Stimulated activated naive CD4-positive, alpha-beta T cell treated with Interleukin-2 at 50 U/mL for 16 hours (primary cell): ENCODE results near the gene ASTN2.

Source experiments
- DNase-seq: peaks from one replicate; lab custom pipeline; 2025; lab: John Stamatoyannopoulos, UW

The ASTN2 gene

DNA sequence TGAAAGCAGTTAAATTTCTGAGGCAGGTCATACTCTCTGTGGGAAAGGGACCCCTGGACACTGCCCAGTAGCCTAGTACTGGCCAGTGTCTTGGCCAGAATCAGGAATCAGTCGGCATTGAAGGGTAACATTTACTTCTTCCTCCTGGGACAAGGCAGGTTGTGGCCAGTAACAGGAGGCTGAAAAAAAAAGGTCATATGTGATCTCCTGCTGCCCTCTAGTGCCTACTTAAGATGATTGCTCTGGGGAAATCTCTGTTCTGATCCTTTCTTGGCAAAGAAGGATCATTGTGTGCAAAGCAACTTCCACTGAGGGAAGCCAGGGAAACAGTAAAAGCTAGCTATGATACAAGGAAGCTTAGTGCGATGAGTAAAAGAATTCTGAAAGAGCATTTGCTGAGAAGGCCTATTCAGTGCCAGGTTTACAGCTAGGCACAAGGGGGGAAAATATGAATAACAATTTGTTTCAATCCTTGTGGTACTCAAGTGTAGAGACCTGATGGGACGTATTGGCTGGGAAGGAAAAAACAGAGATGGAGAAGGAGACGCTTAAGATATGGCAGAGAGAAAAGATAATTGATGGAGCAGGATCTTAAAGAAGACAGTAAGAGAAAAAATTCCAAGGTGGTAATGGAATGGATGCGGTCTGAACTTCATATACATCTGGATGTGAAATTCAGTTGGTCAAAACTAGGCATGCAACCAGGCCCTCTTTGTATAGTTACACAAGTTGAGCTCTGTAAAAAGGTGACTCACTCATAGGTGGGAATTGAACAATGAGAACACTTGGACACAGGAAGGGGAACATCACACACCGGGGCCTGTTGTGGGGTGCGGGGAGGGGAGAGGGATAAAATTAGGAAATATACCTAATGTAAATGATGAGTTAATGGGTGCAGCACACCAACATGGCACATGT, 753.6 kb downstream of the ASTN2 start:
- DNase-seq = no peak

DNA sequence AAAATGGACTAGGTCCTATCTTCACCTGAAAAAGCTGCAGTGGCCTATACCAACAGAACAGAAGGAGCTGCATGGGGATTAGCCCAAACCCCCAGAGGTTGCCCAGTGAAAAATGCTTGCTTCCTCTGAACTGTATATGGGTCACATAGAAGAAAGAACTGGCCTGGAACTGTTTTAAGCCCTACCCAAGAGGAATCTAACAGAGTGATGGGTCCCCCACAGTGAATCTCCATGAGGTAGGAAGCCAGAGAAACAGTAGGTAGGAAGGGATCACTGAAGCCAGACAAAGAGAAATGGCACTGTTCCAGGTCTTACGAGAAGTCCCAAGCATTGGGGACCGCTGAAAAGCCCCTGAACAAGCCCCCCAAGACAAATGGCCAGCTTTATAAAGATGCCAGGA, 756.6 kb downstream of the ASTN2 start:
- no peak for DNase-seq

DNA sequence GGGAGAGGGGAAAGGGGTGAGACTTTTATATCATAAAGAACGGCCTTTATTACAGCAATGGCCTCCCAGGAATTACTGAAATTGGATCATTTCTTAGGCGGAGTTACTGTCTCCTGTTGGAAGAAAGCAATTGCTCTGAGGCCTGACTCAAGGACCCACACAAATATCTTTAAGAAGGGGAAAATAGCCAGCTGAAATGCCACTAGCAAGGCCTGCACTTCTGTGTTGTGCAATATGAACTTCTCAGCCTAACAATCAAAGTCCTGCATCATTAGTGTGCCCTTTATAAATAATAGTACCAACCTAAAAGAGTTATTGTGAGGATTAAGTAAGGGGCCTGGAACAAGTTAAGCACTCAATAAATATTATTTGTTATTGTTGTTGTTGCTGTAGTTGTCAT, 757.9 kb downstream of the ASTN2 start:
- DNase-seq = no peak

DNA sequence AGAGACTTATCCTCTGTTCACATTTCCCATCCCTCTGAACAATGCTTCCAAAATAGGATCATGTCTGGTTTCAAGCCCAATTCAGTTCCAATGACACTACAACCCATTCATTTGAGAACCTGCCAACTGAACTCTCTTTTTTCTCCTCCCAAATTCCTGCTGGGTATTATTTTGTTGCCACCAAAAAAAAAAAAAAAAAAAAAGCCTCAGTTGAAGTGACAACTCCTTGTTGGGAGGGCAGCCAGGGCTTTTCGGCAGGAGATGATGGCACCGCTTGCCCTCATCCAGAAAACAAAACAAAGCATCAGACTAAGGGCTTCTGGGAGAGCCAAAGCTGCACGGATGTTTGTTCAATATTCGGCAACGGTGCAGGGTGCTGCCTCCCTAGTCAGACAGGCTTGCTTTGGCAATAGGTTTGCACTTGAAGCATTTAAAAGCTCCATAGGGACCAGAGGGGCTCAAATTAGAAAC, 758.3 kb downstream of the ASTN2 start:
- no peak for DNase-seq

DNA sequence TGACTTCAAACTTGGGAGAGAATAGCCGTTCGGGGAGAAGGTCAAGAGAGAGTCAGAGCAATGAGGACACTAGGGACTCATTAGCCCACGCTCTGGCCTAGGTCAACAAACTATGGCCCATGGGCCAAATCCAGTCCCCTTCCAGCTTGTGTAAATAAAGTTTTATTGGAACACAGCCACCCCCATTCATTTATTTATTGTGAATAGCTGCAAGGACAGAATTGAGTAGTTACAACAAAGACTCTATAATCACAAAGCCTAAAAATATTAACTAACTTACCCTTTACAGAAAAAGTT, 760.9 kb downstream of the ASTN2 start:
- DNase-seq = no peak

DNA sequence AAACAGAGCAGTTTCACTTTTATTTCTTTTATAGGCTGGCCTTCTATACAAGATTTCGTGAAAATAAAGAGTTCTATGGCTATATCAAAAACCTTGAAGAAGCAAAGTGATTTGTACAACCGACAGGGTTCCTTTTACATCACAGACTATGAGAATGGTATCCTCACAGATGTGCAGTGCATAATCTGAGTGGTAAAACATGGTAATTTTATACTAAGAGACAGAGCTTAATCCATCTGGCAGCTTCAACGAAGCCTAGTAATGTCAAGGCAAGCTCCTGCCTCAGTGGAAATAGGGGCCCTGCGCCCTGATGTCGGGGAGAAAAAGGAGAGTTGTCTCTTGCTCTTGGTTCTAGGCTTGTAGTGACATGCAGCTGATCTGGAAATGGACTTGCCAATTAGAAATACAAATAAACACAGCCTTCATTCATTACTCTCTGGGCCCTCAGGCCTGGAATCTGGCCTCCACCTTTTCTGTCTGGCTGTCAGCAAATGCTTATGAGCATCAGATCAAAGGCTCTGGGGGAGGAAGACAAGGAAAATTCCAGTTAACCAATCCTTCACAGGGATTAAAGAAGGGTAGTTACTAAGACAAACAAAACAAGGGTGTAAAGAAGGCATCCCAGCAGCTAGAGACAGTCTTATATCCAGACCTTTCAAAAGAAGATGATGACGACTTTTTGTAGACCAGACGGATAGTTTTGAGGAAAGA, 761.4 kb downstream of the ASTN2 start:
- no peak for DNase-seq

DNA sequence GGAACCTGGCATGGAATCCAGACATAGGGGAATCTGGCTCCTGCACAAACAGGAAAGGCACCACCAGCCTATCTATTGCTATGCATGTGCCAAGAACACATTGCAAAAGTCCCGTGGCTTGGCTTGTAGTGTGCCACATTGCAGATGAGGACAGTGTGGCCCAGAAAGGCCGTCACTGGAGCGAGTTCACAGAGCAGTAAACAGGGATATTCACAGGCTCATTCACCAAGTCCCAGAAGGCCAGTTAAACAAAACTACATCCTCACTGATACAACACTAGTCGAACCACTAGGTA, 767.4 kb downstream of the ASTN2 start:
- no peak for DNase-seq

DNA sequence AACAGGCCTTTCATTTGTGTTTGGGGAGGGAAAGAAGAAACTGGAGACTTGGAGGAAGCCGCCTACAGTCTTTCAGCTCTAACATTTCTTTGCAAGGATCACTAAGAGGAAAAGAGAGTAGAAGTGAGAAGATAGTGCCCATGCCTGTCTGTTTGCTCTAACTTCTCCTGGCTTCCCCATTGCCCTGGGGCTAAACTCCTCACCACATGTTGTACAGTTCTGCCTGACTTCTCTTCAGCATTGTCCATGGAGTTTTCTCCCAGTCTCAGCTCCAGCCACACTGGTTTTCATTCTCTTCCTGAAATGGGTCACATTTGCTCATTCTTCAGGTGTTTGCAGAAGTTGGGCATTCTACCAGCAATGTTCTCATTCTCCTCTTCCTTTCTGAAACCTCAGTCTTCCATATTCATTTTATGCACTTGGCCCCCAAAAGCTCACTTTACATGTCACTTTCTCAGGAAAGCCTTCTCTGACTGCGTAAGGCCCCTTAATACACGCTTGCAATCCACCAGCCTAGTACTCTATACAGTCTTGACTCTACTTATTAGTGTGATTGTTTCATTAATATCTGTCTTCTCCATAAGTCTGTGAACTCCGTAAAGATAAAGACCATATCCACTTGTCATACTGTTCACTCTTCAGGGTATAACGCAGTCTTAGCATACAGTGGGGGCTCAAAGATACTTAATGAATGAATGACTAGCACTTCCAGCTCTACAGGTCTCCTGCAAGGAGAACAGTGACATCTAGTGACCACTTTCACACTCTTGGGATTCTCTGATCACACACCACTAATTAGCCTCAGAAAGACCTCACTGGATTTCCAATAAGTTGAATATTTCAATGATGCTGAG, 768.0 kb downstream of the ASTN2 start:
- no peak for DNase-seq

DNA sequence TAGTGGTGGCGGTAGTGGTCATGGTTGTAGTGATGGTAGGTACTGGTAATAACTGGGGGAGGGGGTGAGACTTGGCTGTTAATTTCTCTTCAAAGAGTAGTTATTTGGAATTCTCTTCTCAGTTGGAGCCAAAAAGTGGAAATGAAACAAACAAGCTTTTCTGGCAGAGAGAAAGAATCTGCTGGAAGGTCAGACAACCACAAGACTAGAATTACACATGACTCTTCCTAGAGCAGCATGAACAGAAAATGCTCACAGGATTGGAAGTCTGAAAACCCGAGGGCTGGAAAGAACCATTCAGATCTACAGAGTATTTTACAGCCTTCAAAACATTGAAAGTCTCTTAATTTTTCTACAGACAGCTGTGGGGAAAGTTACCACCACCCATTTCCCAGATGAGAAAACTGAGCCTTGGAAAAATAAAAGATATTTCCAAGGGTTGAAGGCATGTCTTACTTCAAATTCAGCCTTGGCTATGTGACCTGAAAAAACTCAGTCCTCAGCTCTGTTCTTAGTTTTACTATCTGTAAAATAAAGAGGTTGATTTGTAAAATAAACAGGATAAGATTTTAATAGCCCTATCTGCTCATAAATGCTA, 770.7 kb downstream of the ASTN2 start:
- no peak for DNase-seq

DNA sequence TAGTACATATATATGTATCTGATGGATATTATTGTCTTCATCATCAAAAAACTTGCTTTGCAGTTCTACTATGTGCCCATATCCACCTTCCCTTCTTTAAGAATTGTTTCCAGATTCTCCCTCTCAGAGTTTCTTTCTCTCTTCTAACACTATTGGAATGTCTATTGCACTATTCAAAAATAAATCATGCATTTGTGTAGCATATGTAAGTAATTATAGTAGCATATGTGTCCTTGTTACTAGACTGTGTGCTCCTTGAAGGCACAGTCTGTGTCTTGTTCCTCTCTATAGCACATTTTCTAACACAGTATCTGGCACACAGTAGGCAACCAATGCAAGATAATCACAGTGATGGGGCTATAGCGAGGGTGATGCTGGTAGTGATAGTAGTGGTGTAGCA, 771.2 kb downstream of the ASTN2 start:
- DNase-seq = no peak

DNA sequence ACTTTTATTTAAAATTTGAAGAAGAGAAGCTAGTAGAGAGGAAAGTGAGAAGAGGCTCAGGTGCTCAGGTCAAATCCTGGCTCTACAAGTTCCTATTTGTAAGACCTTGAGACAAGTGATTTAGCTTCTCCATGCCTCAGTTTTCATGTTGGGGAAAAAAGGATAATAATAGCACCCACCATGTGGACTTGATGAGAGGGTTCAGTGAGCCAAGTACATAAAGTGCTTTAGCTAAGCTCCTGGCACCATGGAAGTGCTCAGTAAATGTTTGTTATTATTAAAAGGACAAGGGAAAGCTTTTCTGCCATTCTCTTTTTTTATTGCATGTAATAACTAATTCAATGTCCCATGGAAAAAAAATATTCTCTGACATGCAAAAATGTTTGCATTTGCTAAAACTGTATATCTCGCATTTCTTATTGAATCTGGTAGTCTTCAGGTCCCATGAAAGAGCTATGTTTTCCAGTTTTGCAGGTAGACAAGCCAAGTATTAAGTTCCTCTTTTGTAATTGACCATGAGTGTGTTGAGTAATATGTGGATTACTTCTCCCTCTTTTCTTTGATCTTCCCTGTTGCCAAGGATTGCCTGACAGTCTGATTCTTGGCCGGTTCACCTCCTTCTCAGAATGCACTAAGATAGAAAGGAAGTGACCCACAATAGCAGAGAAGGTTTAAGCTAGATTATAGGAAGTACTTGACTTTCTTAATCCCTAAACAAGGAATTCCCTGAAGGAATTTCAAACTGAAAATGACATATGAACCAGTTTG, 773.4 kb downstream of the ASTN2 start:
- no peak for DNase-seq

DNA sequence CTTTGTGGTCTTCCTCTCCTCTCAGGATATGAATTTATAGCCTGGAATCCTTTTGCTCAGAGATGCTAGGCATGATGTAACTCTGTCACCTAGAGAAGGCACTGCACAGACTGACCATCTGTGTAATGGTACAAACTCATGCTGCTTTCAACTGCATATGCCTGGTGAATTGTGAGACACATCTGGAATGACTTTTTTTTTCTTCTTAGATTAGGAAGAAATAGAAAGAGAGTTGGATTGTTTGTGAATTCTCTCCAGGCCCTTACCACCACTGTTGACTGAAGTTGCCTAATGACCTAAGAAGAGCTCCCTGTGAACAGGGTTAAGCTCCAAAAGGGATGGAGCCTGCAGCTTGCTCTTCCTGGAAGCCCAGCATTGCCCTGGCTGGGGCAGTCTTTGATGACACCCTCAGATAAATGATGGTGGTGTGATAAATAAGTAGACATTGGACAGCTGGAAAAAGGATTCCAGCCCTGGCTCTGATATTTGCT, 775.6 kb downstream of the ASTN2 start:
- no peak for DNase-seq

DNA sequence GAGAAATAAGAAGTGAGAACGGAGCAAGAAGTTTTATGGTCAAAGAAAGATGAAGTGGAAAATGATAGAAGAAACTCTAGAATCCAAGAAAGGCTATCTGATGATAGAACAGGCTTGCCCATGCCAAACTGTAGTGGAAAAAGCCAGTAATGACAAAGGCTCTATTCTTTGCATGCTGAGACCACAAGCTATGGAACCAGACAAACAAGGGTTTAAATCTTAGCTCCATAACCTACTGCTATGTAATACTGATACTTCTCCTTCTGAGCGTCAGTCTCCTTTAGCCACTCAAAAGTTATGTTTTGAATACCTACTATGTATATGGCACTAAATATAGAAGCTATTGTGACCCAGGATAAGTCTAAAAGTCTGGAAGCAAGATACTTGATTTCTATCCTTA, 778.9 kb downstream of the ASTN2 start:
- no peak for DNase-seq

DNA sequence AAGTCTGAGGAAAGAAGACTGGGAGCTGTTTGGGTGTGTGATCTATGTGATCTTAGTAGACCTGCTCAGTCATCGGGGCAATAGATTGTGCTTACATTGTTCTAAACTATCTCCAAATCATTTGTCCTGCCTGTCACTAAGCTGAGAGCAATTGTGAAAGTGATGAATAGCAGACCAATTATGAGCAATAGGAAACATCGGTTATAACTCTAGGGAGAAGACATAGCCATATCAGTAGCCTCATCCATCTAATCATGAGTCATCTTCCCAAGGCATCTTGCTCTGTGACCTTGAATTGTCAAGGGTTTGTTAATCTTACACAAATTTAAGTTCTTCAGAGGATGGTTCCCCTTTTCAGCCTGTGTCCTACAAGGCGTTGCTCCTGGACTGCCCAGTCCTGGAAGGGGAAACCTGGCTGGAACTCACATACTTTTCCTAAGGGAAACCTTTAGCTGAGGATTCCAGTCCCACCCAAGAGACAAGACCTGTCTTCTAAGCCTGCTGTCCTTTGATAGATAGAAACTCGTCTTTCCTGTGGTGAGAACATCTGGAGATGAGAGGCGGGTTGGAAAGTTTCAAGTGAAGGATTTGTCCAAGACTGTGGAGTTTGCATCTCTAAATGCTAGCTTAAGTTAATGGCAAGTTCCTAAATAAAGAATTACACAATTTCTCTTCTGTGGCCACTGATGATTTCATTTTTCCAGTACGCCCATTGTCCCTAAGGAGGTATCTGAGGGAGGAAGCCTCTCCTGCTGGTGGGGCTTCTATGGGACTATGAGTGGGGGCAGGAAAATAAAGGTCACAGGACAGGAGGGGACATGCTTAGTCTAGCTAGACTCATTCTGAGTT, 781.6 kb downstream of the ASTN2 start:
- no peak for DNase-seq

DNA sequence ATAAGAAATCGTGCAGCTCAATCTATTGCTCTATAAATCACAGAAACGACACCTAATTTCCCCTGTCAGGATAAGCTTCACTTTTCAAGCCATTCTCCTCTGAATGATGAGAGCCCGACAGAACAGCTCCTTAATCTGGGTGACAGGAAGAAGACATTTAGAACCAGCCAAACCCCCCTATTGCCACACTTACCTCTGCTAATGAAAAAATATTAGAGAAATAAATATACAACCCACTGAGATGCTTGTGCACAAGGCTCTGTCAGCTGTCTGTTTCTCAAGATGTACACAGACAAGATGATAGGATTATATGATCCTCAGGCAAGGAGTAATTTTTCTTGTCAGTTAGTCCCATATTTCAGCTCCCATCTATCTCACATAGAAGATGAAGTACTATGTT, 785.2 kb downstream of the ASTN2 start:
- no peak for DNase-seq

DNA sequence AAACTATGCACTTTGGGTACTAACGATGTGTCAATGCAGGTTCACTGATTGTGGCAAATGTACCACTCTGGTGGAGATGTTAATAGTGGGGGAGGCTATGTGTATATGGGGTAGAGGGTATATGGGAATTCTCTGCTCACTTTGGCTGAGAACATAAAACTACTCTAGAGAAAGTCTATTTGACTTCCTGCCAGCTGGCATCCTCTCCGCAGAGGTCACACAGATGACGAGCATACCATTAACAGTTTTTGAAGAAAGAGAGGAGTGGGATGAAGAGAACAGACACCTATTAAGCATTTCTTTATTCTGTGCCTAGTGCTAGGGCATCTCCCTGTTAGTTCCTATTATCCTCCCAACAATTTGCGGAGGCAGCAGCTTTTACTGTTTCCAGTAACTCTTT, 786.1 kb downstream of the ASTN2 start:
- no peak for DNase-seq

DNA sequence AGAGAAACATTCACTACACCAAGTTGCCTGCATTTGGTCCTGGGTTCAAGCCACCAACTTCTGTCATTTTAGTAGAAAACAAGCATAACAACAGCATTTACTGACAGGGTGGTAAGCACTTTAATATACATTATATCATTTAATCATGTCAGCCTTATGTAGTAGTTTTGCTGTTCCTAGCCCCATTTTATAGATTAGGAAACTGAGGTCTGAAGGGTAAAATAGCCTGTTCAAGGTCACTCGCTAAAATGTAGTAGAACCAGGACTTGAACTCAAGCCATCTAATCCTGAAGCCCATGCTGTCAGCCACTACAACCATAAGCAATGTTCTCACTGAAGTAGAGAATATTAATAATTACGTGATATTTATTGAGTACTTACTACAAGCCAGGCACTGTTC, 787.4 kb downstream of the ASTN2 start:
- DNase-seq = no peak

DNA sequence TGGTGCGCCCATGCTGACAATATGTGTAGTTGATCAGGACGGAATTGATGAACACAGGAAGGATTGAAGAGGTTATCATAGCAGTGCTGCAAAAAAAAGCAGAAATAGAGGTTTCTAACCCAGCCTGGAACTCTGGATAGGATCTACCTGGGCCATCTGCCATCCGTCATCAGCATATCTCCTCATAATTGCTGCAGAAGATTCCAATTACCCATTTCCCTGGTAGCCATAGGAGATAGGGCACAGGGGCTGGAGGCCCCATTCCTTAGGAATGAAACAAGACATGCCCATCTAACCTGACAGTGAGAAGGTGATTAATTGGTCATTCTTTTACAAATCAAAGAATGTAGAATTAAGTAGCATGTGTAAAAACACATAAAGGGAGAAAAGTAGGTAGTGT, 788.1 kb downstream of the ASTN2 start:
- no peak for DNase-seq

DNA sequence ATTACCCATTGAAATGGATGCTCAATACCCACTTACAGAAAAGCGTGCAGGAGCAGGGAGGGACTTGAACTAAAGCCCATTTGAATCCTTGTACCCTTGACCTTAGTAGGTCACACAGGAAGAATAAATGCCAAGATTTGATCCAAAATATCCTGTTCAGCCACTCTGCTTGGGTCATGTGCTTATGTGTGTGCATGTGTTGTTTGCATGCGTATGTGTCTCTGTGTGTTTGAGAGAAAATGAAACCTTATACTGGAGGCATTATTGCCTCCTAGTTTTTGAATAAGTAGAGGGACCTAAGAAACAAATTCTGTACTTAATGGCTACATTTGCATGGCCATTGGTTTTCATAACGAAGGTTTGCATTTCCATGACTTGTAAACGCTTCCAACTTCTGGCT, 791.1 kb downstream of the ASTN2 start:
- DNase-seq = no peak

DNA sequence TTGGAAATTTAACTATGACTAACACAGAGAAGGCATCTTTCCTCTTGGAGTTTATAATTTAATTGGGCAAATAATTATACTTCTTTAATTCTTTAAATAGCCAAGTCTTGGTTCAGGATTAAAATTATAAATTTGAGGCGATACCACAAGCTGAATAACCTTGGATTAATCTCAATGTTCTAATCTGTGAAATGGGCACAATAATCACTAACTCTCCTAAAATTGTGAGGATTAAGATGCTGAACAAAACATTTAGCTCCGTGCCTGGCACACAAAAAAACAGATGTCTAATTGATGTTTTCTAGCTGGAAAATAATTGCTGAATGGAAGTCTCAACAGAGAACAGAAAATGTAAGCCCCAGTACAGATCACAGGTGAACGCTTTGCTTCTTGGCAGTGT, 797.5 kb downstream of the ASTN2 start:
- DNase-seq = no peak
